ENCODE results near the gene NABP1. TPM values are rescaled to one million over a fixed set of nuclear protein-coding genes. Genes with fewer than 3 reads are reported as not detected.

NABP1 gene
- total RNA-seq, 2 experiments from 2014 or later, result 16.7 to 42.5 TPM

DNA sequence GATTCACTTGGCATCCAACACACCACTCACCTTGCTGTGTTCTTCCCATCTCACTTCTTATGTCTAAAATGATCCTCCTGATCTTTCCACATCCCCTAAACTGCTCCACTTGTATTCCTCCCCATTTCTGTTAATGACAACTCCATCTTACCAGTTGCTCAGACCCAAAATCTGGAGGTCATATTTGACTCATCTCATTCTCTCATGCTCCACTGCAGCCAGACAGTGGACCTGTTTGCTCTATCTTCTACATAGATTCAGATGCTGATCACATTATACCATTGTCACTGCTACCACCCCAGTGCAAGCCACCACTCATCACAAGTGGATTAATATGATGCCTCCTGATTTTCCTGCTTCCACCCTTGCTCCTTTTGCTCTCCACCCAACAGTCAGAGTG lies 7.9 kb upstream of the NABP1 start:
- Histone ChIP-seq H3K4me3 (ENCODE audit: low read depth, low read length, poor library complexity, severe bottlenecking) (no peak overlapping the region), H3K36me3 (ENCODE audit: insufficient read depth, low read length) (no peaks in the 10 kb centered on the region), H3K9me2 (ENCODE audit: insufficient read depth, low read length) (no peaks in the 10 kb centered on the region), H3K79me2 (ENCODE audit: insufficient read depth, low read depth, low read length) (no peaks in the 10 kb centered on the region), H3K4me2 (ENCODE audit: low read length) (no peak overlapping the region), H3K27ac (ENCODE audit: low read depth, low read length, poor library complexity, severe bottlenecking) (no peak overlapping the region), H4K20me1 (ENCODE audit: insufficient read depth, low read length) (no peaks in the 10 kb centered on the region), H3K9me3 (ENCODE audit: low read length) (peaks cover 6% of the 10 kb centered on the region; the same call in 1 of the 2 replicates), H2AFZ (ENCODE audit: low read length) (no peak overlapping the region), H3K4me1 (ENCODE audit: insufficient read depth, low read length, poor library complexity, severe bottlenecking) (peaks cover 1% of the 10 kb centered on the region)
- no TSS peak for BruUV-seq (replicated peaks)
- intact Hi-C loops (cut with micrococcal nuclease; ENCODE audit: unreplicated experiment), result no loop called here
- DNase-seq (ENCODE audit: low spot score), result no peak
- CTCF ChIA-PET (ENCODE audit: unreplicated experiment), result no interaction called here
- POLR2A ChIA-PET, result interaction anchor here (0.9 kb wide), 1 partner anchor 18 kb away, joined by 4 read pairs; no protein-coding TSS in a partner anchor
- TF ChIP-seq, protein P1, sequence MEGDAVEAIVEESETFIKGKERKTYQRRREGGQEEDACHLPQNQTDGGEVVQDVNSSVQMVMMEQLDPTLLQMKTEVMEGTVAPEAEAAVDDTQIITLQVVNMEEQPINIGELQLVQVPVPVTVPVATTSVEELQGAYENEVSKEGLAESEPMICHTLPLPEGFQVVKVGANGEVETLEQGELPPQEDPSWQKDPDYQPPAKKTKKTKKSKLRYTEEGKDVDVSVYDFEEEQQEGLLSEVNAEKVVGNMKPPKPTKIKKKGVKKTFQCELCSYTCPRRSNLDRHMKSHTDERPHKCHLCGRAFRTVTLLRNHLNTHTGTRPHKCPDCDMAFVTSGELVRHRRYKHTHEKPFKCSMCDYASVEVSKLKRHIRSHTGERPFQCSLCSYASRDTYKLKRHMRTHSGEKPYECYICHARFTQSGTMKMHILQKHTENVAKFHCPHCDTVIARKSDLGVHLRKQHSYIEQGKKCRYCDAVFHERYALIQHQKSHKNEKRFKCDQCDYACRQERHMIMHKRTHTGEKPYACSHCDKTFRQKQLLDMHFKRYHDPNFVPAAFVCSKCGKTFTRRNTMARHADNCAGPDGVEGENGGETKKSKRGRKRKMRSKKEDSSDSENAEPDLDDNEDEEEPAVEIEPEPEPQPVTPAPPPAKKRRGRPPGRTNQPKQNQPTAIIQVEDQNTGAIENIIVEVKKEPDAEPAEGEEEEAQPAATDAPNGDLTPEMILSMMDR (conservative IDR thresholded peaks at IDR 0.05; ENCODE audit: low read length), result no peak
- no peak for TF ChIP-seq EZH2phosphoT487 (IDR thresholded peaks at IDR 0.05; ENCODE audit: borderline replicate concordance, low read depth, low read length)

- Histone ChIP-seq H3K36me3 (ENCODE audit: insufficient read depth, low read length) (no peaks in the 10 kb centered on the region), H4K20me1 (ENCODE audit: insufficient read depth, low read length) (no peaks in the 10 kb centered on the region), H3K4me1 (ENCODE audit: insufficient read depth, low read length, poor library complexity, severe bottlenecking) (peaks cover 8% of the 10 kb centered on the region), H3K27ac (ENCODE audit: low read depth, low read length, poor library complexity, severe bottlenecking) (no peak overlapping the region), H3K79me2 (ENCODE audit: insufficient read depth, low read depth, low read length) (no peaks in the 10 kb centered on the region), H2AFZ (ENCODE audit: low read length) (no peak overlapping the region), H3K4me2 (ENCODE audit: low read length) (no peak overlapping the region), H3K9me2 (ENCODE audit: insufficient read depth, low read length) (no peaks in the 10 kb centered on the region), H3K4me3 (ENCODE audit: low read depth, low read length, poor library complexity, severe bottlenecking) (no peak overlapping the region), H3K9me3 (ENCODE audit: low read length) (peaks cover 6% of the 10 kb centered on the region; the same call in 1 of the 2 replicates)
- BruUV-seq (replicated peaks), result no TSS peak
- no peak for DNase-seq (ENCODE audit: low spot score)
- ChIA-PET POLR2A (no interaction called here), CTCF (ENCODE audit: unreplicated experiment) (no interaction called here)
- no peak for TF ChIP-seq EZH2phosphoT487 (IDR thresholded peaks at IDR 0.05; ENCODE audit: borderline replicate concordance, low read depth, low read length)
- TF ChIP-seq, protein P1 (conservative IDR thresholded peaks at IDR 0.05; ENCODE audit: low read length), result no peak
- intact Hi-C loops (cut with micrococcal nuclease; ENCODE audit: unreplicated experiment), result no loop called here
Observed at GRCh38 chr2:191670787-191671186, 7.1 kb upstream of the NABP1 start.
